Measurements from ENCODE around the gene PLCD3. TPM values are rescaled to one million over a fixed set of nuclear protein-coding genes. Genes with fewer than 3 reads are reported as not detected.

The PLCD3 gene
- total and polyA plus RNA-seq, 2 of the 13 experiments (the other 11 are each of a cell fraction or from before 2014, with no cell fraction given), result 11.3 to 39.1 TPM

GRCh38 chr17:45135192-45135977 is 3.1 kb upstream of the PLCD3 start, which contains the start of gene ACBD4:
Gene ACBD4 (plus strand): TSS chr17:45135687. CDS start chr17:45136145, 458 bp downstream.
- Histone ChIP-seq H4K20me1 (ENCODE audit: insufficient read depth, low read length) (no peaks in the 10 kb centered on the region), H3K27me3 (ENCODE audit: control insufficient read depth in 1 of 2, insufficient read depth in 2 of 2, low read length in 2 of 2) (no peaks in the 10 kb centered on the region), H3K27ac (ENCODE audit: extremely low read length, insufficient read depth, low read length) (peak within 1 kb of the TSS; percentile 64), H2AFZ (ENCODE audit: low read length) (no peak within 1 kb of the TSS), H3K4me3 (replicated peaks in 1 of 3; ENCODE audit: insufficient read depth in 1 of 3, low read depth in 2 of 3, low read length in 3 of 3) (peak within 1 kb of the TSS; percentile 70 to 83 (median 78)), H3K9me3 (ENCODE audit: low read length) (no peaks in the 10 kb centered on the region), H3K36me3 (replicated peaks in 1 of 2; ENCODE audit: control insufficient read depth in 1 of 2, insufficient read depth in 2 of 2, low read length in 2 of 2) (peaks cover 2 to 5% of the 10 kb centered on the region in 2 experiments; a peak in 4 of 5 replicates), H3K4me1 (ENCODE audit: insufficient read depth, low read length) (peaks cover 43% of the 10 kb centered on the region), H3K79me2 (ENCODE audit: insufficient read depth, low read length) (peaks cover 20% of the 10 kb centered on the region), H3K4me2 (ENCODE audit: low read depth, low read length) (peak within 1 kb of the TSS; percentile 100), H3K9ac (ENCODE audit: insufficient read depth, low read depth, low read length) (peak within 1 kb of the TSS; percentile 84)
- ChIA-PET POLR2A (interaction anchor here (0.7 to 7.1 kb wide), 26 partner anchors 8 to 272 kb away, joined by 3 to 217 read pairs (median 4); partner anchors contain the start of genes HEXIM1, HEXIM2 and NMT1), CTCF (ENCODE audit: low intra/inter-chr PET ratio, low total read pairs) (interaction anchor here (0.7 to 4.9 kb wide), 23 partner anchors 11 to 216 kb away, joined by 3 to 303 read pairs (median 7); partner anchors contain the start of genes HEXIM1 and HEXIM2)
- intact Hi-C loops (cut with micrococcal nuclease; ENCODE audit: unreplicated experiment) (loop anchor here (1.0 to 5.0 kb wide), 4 partner anchors 13 to 181 kb away; partner anchors contain the start of genes HEXIM1 and MAP3K14), in situ Hi-C loops (cut with HindIII; ENCODE audit: extremely low pct_ligation_motif_present, low pct_unique_long_range_greater_than_20kb) (loop anchor here (10.0 kb wide), 1 partner anchor 239 kb away; no protein-coding TSS in a partner anchor)
- 7% methylated on average over 28 of the region's 40 CpGs for WGBS (ENCODE audit: low lambda C conversion rate)
- no TSS peak for BruUV-seq (replicated peaks)
- ATAC-seq (peak; percentile 85), FAIRE-seq (peak; percentile 100), DNase-seq (ENCODE audit: low spot score) (peak; percentile 100)
- TF ChIP-seq EHMT2 (IDR thresholded peaks at IDR 0.05; ENCODE audit: borderline replicate concordance, low read depth, low read length) (no peak), NFIC (IDR thresholded peaks at IDR 0.05; ENCODE audit: low read length) (no peak), ZNF563 (CRISPR knock-in tag; IDR thresholded peaks at IDR 0.05) (peak; percentile 98), SMARCC2 (IDR thresholded peaks at IDR 0.05) (peak; percentile 68; the same call in 1 of the 2 replicates), ZNF281 (CRISPR knock-in tag; IDR thresholded peaks at IDR 0.05; ENCODE audit: borderline replicate concordance) (no peak), ZNF770 (CRISPR knock-in tag; IDR thresholded peaks at IDR 0.05) (peak; percentile 90), NPAS2 (CRISPR knock-in tag; IDR thresholded peaks at IDR 0.05; ENCODE audit: borderline replicate concordance) (no peak), MXI1 (IDR thresholded peaks at IDR 0.05; ENCODE audit: borderline replicate concordance, low read depth, low read length) (peak; percentile 63; the same call in 2 of the 3 replicates), CEBPG (CRISPR knock-in tag; IDR thresholded peaks at IDR 0.05) (peak; percentile 85), SIX4 (CRISPR knock-in tag; IDR thresholded peaks at IDR 0.05) (peak; percentile 77)
- TF ChIP-seq, protein P1, sequence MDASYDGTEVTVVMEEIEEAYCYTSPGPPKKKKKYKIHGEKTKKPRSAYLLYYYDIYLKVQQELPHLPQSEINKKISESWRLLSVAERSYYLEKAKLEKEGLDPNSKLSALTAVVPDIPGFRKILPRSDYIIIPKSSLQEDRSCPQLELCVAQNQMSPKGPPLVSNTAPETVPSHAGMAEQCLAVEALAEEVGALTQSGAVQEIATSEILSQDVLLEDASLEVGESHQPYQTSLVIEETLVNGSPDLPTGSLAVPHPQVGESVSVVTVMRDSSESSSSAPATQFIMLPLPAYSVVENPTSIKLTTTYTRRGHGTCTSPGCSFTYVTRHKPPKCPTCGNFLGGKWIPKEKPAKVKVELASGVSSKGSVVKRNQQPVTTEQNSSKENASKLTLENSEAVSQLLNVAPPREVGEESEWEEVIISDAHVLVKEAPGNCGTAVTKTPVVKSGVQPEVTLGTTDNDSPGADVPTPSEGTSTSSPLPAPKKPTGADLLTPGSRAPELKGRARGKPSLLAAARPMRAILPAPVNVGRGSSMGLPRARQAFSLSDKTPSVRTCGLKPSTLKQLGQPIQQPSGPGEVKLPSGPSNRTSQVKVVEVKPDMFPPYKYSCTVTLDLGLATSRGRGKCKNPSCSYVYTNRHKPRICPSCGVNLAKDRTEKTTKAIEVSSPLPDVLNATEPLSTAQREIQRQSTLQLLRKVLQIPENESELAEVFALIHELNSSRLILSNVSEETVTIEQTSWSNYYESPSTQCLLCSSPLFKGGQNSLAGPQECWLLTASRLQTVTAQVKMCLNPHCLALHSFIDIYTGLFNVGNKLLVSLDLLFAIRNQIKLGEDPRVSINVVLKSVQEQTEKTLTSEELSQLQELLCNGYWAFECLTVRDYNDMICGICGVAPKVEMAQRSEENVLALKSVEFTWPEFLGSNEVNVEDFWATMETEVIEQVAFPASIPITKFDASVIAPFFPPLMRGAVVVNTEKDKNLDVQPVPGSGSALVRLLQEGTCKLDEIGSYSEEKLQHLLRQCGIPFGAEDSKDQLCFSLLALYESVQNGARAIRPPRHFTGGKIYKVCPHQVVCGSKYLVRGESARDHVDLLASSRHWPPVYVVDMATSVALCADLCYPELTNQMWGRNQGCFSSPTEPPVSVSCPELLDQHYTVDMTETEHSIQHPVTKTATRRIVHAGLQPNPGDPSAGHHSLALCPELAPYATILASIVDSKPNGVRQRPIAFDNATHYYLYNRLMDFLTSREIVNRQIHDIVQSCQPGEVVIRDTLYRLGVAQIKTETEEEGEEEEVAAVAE (CRISPR knock-in tag; IDR thresholded peaks at IDR 0.05; ENCODE audit: borderline replicate concordance), result peak; percentile 99
- TF ChIP-seq, protein P2, sequence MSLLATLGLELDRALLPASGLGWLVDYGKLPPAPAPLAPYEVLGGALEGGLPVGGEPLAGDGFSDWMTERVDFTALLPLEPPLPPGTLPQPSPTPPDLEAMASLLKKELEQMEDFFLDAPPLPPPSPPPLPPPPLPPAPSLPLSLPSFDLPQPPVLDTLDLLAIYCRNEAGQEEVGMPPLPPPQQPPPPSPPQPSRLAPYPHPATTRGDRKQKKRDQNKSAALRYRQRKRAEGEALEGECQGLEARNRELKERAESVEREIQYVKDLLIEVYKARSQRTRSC (CRISPR knock-in tag; IDR thresholded peaks at IDR 0.05; ENCODE audit: low read depth), result no peak
